Naive thymus-derived CD8-positive, alpha-beta T cell (primary cell): ENCODE data around the gene TREML2. TPM values are rescaled to one million over a fixed set of nuclear protein-coding genes. Genes with fewer than 3 reads are reported as not detected.
"Not testable (repeated sequence)": the region's sequence is repeated elsewhere in the genome, so short reads cannot be mapped to it uniquely, and the experiment has no call there.

Experiments
- ATAC-seq, 2 donors: fragments of 150-1000 bp; cut with Tn5 transposase in 1 of 2; sonication (Bioruptor Pico), chemical (Tn5 transposase) in 1 of 2; 1 replicate in 1 of 2; 2 replicates in 1 of 2; pipeline ENCODE4 v1.10.0; 2021; ENCODE audit warnings: mild to moderate bottlenecking in 2 of 2, moderate library complexity in 2 of 2
- POLR2A ChIA-PET: fragments of 350-600 bp; sonication (Branson Sonifier 250); formaldehyde crosslinking; loops from one replicate; lab custom pipeline; 2021; ENCODE audit warnings: antibody characterized with exemption; lab: Charles Lee
- DNase-seq, 10 donors: peaks; one replicate each; pipeline versions ENCODE4 v3.0.0 to v3.0.0-alpha.2; 2020 to 2022
- H3K27ac Mint-ChIP-seq, 10 donors: one replicate each; pipeline ENCODE4 v1.8.0; 2020 to 2022; ENCODE audit warnings: mild to moderate bottlenecking in 10 of 10, mixed read lengths in 10 of 10, moderate library complexity in 4 of 10, inconsistent platforms in 1 of 10
- H3K27me3 Mint-ChIP-seq, 5 donors: one replicate each; pipeline ENCODE4 v1.8.0; 2021 to 2022; ENCODE audit warnings: mixed read lengths in 5 of 5
- H3K36me3 Mint-ChIP-seq, 3 donors: one replicate each; pipeline ENCODE4 v1.8.0; 2020 to 2022; ENCODE audit warnings: mixed read lengths in 3 of 3, mild to moderate bottlenecking in 2 of 3, inconsistent platforms in 1 of 3
- H3K4me1 Mint-ChIP-seq, 4 donors: one replicate each; pipeline ENCODE4 v1.8.0; 2021 to 2022; ENCODE audit warnings: mixed read lengths in 4 of 4
- H3K4me3 Mint-ChIP-seq, 10 donors: one replicate each; pipeline ENCODE4 v1.8.0; 2020 to 2022; ENCODE audit warnings: mild to moderate bottlenecking in 10 of 10, mixed read lengths in 10 of 10, moderate library complexity in 6 of 10, inconsistent platforms in 1 of 10
- H3K9me3 Mint-ChIP-seq, 9 donors: one replicate each; pipeline ENCODE4 v1.8.0; 2020 to 2022; ENCODE audit warnings: mixed read lengths in 9 of 9, mild to moderate bottlenecking in 3 of 9, inconsistent platforms in 1 of 9, moderate library complexity in 1 of 9
- polyA plus RNA-seq, 3 donors: library from polyadenylated mRNA; unstranded; fragments of 300-500 nt; fragmentation: Illumina TruSeq; gene quantifications; one replicate each; pipeline ENCODE4 v1.2.3, GENCODE V29; 2021
- total RNA-seq, 8 experiments: library from RNA in 2 of 8; stranded (reverse) in 2 of 8; gene quantifications; one replicate each; pipeline ENCODE4 v1.2.3 and lab custom pipeline; 2021 to 2026

Gene TREML2
- total RNA-seq (1 to 10 TPM; 1.7 to 1.9 TPM), polyA plus RNA-seq (1 to 10 TPM in 1 of 3 donors, under 1 TPM in 2; 0.65 to 1.5 (median 0.70) TPM), total RNA-seq (lab: John Stamatoyannopoulos, UW) (0.78 to 9.5 (median 3.7) reads per million in 6 experiments)

GRCh38 chr6:41200901-41201763 is at the start of gene TREML2:
TSS of gene TREML2 (minus strand) at chr6:41201149. CDS start at chr6:41201008, 141 bp downstream.
- POLR2A ChIA-PET: interaction anchor here (0.9 to 1.5 kb wide), 4 partner anchors 9 to 134 kb away, joined by 3 to 7 read pairs (median 4); partner anchors contain the start of genes NCR2, NFYA and OARD1
- Mint-ChIP-seq H3K36me3 (no peaks in the 10 kb centered on the region), H3K27me3 (no peaks in the 10 kb centered on the region), H3K4me3 (peak within 1 kb of the TSS; percentile 56 to 92 (median 75)), H3K4me1 (peaks cover 40 to 84% (median 75%) of the 10 kb centered on the region in 4 donors), H3K27ac (peak within 1 kb of the TSS; percentile 96 to 99 (median 98)), H3K9me3 (no peaks in the 10 kb centered on the region)
- peak; percentile 31 to 41 for ATAC-seq
- DNase-seq: peak in 4 of 10 donors; percentile 14 to 42 (median 26)

GRCh38 chr6:41247882-41248705 is 47.1 kb upstream of the TREML2 start:
- no peak for DNase-seq
- Mint-ChIP-seq H3K27ac (peak overlapping the region in 7 of 10 donors; percentile 11 to 87 (median 58)), H3K27me3 (peaks cover 0 to 3% (median 0%) of the 10 kb centered on the region in 5 donors)

GRCh38 chr6:41247288-41247865 is 46.4 kb upstream of the TREML2 start:
- Mint-ChIP-seq H3K4me3 (peak overlapping the region in 6 of 10 donors; percentile 20 to 49 (median 31)), H3K36me3 (no peaks in the 10 kb centered on the region), H3K27ac (peak overlapping the region in 7 of 10 donors; percentile 11 to 87 (median 58)), H3K4me1 (peaks cover 14 to 36% (median 26%) of the 10 kb centered on the region in 4 donors), H3K9me3 (peaks cover 0 to 4% (median 0%) of the 10 kb centered on the region in 9 donors), H3K27me3 (peaks cover 0 to 3% (median 0%) of the 10 kb centered on the region in 5 donors)
- POLR2A ChIA-PET: no interaction called here
- peak in 1 of 10 donors; percentile 0 for DNase-seq
- peak in 1 of 2 donors; percentile 46 for ATAC-seq

More at GRCh38 chr6:41247882-41248705, 47.1 kb upstream of the TREML2 start:
- Mint-ChIP-seq H3K4me3 (peak overlapping the region in 6 of 10 donors; percentile 20 to 49 (median 31)), H3K4me1 (peaks cover 14 to 30% (median 23%) of the 10 kb centered on the region in 4 donors), H3K9me3 (peaks cover 0 to 4% (median 0%) of the 10 kb centered on the region in 9 donors), H3K36me3 (no peaks in the 10 kb centered on the region)
- POLR2A ChIA-PET: no interaction called here
- peak in 1 of 2 donors; percentile 36 for ATAC-seq

GRCh38 chr6:41246529-41246928 is 45.6 kb upstream of the TREML2 start:
- H3K27ac Mint-ChIP-seq, DNase-seq, ATAC-seq, H3K36me3 Mint-ChIP-seq, POLR2A ChIA-PET, H3K27me3 Mint-ChIP-seq, H3K9me3 Mint-ChIP-seq: not testable (repeated sequence)
- H3K4me1 Mint-ChIP-seq: peaks cover 14 to 36% (median 26%) of the 10 kb centered on the region in 4 donors
- peak overlapping the region in 1 of 10 donors; percentile 30 for H3K4me3 Mint-ChIP-seq

- ATAC-seq: no peak
- Mint-ChIP-seq H3K27ac (no peak overlapping the region), H3K9me3 (no peaks in the 10 kb centered on the region), H3K4me1 (peaks cover 4 to 8% (median 7%) of the 10 kb centered on the region in 4 donors), H3K27me3 (peaks cover 11 to 30% (median 22%) of the 10 kb centered on the region in 5 donors), H3K4me3 (no peak overlapping the region), H3K36me3 (no peaks in the 10 kb centered on the region)
- DNase-seq: no peak
- POLR2A ChIA-PET: no interaction called here
These were observed 38.7 kb upstream of the TREML2 start for GRCh38 chr6:41239467-41240159.

GRCh38 chr6:41237128-41237527 is 36.2 kb upstream of the TREML2 start:
- no peaks in the 10 kb centered on the region for H3K36me3 Mint-ChIP-seq
- POLR2A ChIA-PET: no interaction called here
- peaks cover 11 to 30% (median 22%) of the 10 kb centered on the region in 5 donors for H3K27me3 Mint-ChIP-seq
- DNase-seq: no peak
- no peak overlapping the region for H3K4me3 Mint-ChIP-seq
- H3K9me3 Mint-ChIP-seq: no peaks in the 10 kb centered on the region
- H3K27ac Mint-ChIP-seq: no peak overlapping the region
- no peak for ATAC-seq
- H3K4me1 Mint-ChIP-seq: peaks cover 0 to 6% (median 4%) of the 10 kb centered on the region in 4 donors

GRCh38 chr6:41236276-41236675 is 35.3 kb upstream of the TREML2 start:
- no peak for ATAC-seq
- no peak overlapping the region for H3K4me3 Mint-ChIP-seq
- POLR2A ChIA-PET: no interaction called here
- no peaks in the 10 kb centered on the region for H3K36me3 Mint-ChIP-seq
- peaks cover 11 to 30% (median 22%) of the 10 kb centered on the region in 5 donors for H3K27me3 Mint-ChIP-seq
- H3K27ac Mint-ChIP-seq: peak overlapping the region in 2 of 10 donors; percentile 15 to 41
- no peaks in the 10 kb centered on the region for H3K9me3 Mint-ChIP-seq
- H3K4me1 Mint-ChIP-seq: peaks cover 0 to 6% (median 4%) of the 10 kb centered on the region in 4 donors
- DNase-seq: no peak

GRCh38 chr6:41232667-41233066 is 31.7 kb upstream of the TREML2 start:
- Mint-ChIP-seq H3K4me1 (peaks cover 0 to 8% (median 6%) of the 10 kb centered on the region in 4 donors), H3K9me3 (no peaks in the 10 kb centered on the region), H3K27me3 (peaks cover 3 to 10% (median 8%) of the 10 kb centered on the region in 5 donors), H3K27ac (peak overlapping the region in 1 of 10 donors; percentile 40), H3K36me3 (no peaks in the 10 kb centered on the region), H3K4me3 (no peak overlapping the region)
- DNase-seq (no peak), ATAC-seq (no peak)
- POLR2A ChIA-PET: no interaction called here

GRCh38 chr6:41231246-41231645 is 30.3 kb upstream of the TREML2 start:
- H3K4me1 Mint-ChIP-seq: peaks cover 0 to 7% (median 6%) of the 10 kb centered on the region in 4 donors
- no peaks in the 10 kb centered on the region for H3K9me3 Mint-ChIP-seq
- ATAC-seq (no peak), DNase-seq (no peak)
- H3K27ac Mint-ChIP-seq: no peak overlapping the region
- no peak overlapping the region for H3K4me3 Mint-ChIP-seq
- H3K27me3 Mint-ChIP-seq: peaks cover 0 to 8% (median 3%) of the 10 kb centered on the region in 5 donors
- H3K36me3 Mint-ChIP-seq: no peaks in the 10 kb centered on the region
- POLR2A ChIA-PET: no interaction called here

GRCh38 chr6:41229721-41230120 is 28.8 kb upstream of the TREML2 start:
- Mint-ChIP-seq H3K27me3 (peaks cover 2 to 8% (median 3%) of the 10 kb centered on the region in 5 donors), H3K4me1 (peaks cover 0 to 4% (median 1%) of the 10 kb centered on the region in 4 donors), H3K4me3 (no peak overlapping the region), H3K9me3 (no peaks in the 10 kb centered on the region), H3K36me3 (no peaks in the 10 kb centered on the region), H3K27ac (no peak overlapping the region)
- no peak for ATAC-seq
- DNase-seq: no peak
- POLR2A ChIA-PET: no interaction called here

- H3K27me3 Mint-ChIP-seq: peaks cover 2 to 12% (median 5%) of the 10 kb centered on the region in 5 donors
- H3K9me3 Mint-ChIP-seq: no peaks in the 10 kb centered on the region
- ATAC-seq (no peak), DNase-seq (no peak)
- POLR2A ChIA-PET: no interaction called here
- no peak overlapping the region for H3K4me3 Mint-ChIP-seq
- peaks cover 0 to 8% (median 3%) of the 10 kb centered on the region in 4 donors for H3K4me1 Mint-ChIP-seq
- H3K36me3 Mint-ChIP-seq: peaks cover 0 to 1% (median 0%) of the 10 kb centered on the region in 3 donors
- no peak overlapping the region for H3K27ac Mint-ChIP-seq
These were observed 27.7 kb upstream of the TREML2 start for GRCh38 chr6:41228616-41229015.
